Measurements from ENCODE around the gene RBFOX1.

RBFOX1 gene

GRCh38 chr16:7545251-7545650, 212.6 kb downstream of the RBFOX1 start:
- DNase-seq = no peak

- DNase-seq = no peak
These were observed 214.3 kb downstream of the RBFOX1 start for GRCh38 chr16:7546948-7547347.

- DNase-seq = no peak
These were observed 215.1 kb downstream of the RBFOX1 start for GRCh38 chr16:7547736-7548135.

GRCh38 chr16:7548796-7549318, 216.2 kb downstream of the RBFOX1 start:
- no peak for DNase-seq

GRCh38 chr16:7550096-7550495, 217.5 kb downstream of the RBFOX1 start:
- no peak for DNase-seq

- no peak for DNase-seq
These were observed 222.8 kb downstream of the RBFOX1 start for GRCh38 chr16:7555459-7555858.

GRCh38 chr16:7561908-7562405, 229.3 kb downstream of the RBFOX1 start:
- DNase-seq = no peak

- no peak for DNase-seq
These were observed 233.7 kb downstream of the RBFOX1 start for GRCh38 chr16:7566360-7566759.

GRCh38 chr16:7571366-7571765, 238.7 kb downstream of the RBFOX1 start:
- DNase-seq = no peak

- DNase-seq = no peak
These were observed 244.9 kb downstream of the RBFOX1 start for GRCh38 chr16:7577588-7577987.

- no peak for DNase-seq
These were observed 246.8 kb downstream of the RBFOX1 start for GRCh38 chr16:7579454-7579853.

- no peak for DNase-seq
These were observed 248.5 kb downstream of the RBFOX1 start for GRCh38 chr16:7581175-7581574.

- no peak for DNase-seq
These were observed 250.8 kb downstream of the RBFOX1 start for GRCh38 chr16:7583396-7583795.

GRCh38 chr16:7584561-7584960, 251.9 kb downstream of the RBFOX1 start:
- DNase-seq = no peak

- DNase-seq = no peak
These were observed 253.1 kb downstream of the RBFOX1 start for GRCh38 chr16:7585705-7586104.

- no peak for DNase-seq
These were observed 258.3 kb downstream of the RBFOX1 start for GRCh38 chr16:7590934-7591333.

- no peak for DNase-seq
These were observed 263.7 kb downstream of the RBFOX1 start for GRCh38 chr16:7596308-7596707.

- DNase-seq = peak; percentile 32
These were observed 265.0 kb downstream of the RBFOX1 start for GRCh38 chr16:7597677-7598076.

GRCh38 chr16:7601100-7601499, 268.5 kb downstream of the RBFOX1 start:
- DNase-seq = no peak

- DNase-seq = no peak
These were observed 269.8 kb downstream of the RBFOX1 start for GRCh38 chr16:7602291-7602950.

GRCh38 chr16:7605812-7606211, 273.2 kb downstream of the RBFOX1 start:
- DNase-seq = no peak

GRCh38 chr16:7612671-7613070, 280.0 kb downstream of the RBFOX1 start:
- no peak for DNase-seq

- no peak for DNase-seq
These were observed 280.9 kb downstream of the RBFOX1 start for GRCh38 chr16:7613518-7613917.

GRCh38 chr16:7614021-7614795, 281.6 kb downstream of the RBFOX1 start:
- no peak for DNase-seq
